ENCODE results near the gene REXO1. TPM values are rescaled to one million over a fixed set of nuclear protein-coding genes. Genes with fewer than 3 reads are reported as not detected.

REXO1 gene
- polyA plus RNA-seq, 2 of the 4 experiments (the other 2 are of a cell fraction): 5.6 to 13.8 TPM

GRCh38 chr19:1896508-1896907 is 48.2 kb upstream of the REXO1 start:
- FAIRE-seq (no peak), DNase-seq (ENCODE audit: low read depth in 1 of 2, low spot score in 1 of 2) (no peak), ATAC-seq (no peak)
- no peak overlapping the region for H3K4me2 ChIP-seq
- H3K4me1 ChIP-seq: 0 out of 3 replicates have a peak, but pooled peaks cover 7% of the 10 kb centered on the region
- H3K9me3 ChIP-seq: no peaks in the 10 kb centered on the region
- ChIA-PET POLR2A (no interaction called here), CTCF (interaction anchor here (0.6 kb wide), 2 partner anchors 85 to 130 kb away, joined by 3 to 6 read pairs; no protein-coding TSS in a partner anchor)
- WGBS (ENCODE audit: missing lambda C conversion rate): 84% methylated on average over 12 of the region's 13 CpGs
- H3K4me3 ChIP-seq: no peak overlapping the region
- no peak overlapping the region for H3K27ac ChIP-seq
- no peak for TF ChIP-seq RARB (CRISPR knock-in tag; IDR thresholded peaks at IDR 0.05)
- no peak for TF ChIP-seq ATOH8 (CRISPR knock-in tag; IDR thresholded peaks at IDR 0.05; ENCODE audit: low read depth)

GRCh38 chr19:1893791-1894190 is 45.5 kb upstream of the REXO1 start:
- no peak for ATAC-seq
- no peak for DNase-seq (ENCODE audit: low read depth in 1 of 2, low spot score in 1 of 2)
- 84% methylated on average over 17 of the region's 17 CpGs for WGBS (ENCODE audit: missing lambda C conversion rate)
- Histone ChIP-seq H3K9me3 (no peaks in the 10 kb centered on the region), H3K4me3 (no peak overlapping the region), H3K4me1 (0 out of 3 replicates have a peak, but pooled peaks cover 7% of the 10 kb centered on the region), H3K27ac (no peak overlapping the region), H3K4me2 (no peak overlapping the region)
- CTCF ChIA-PET: no interaction called here
- POLR2A ChIA-PET: no interaction called here
- TF ChIP-seq NPAS2 (CRISPR knock-in tag; IDR thresholded peaks at IDR 0.05; ENCODE audit: borderline replicate concordance): no peak
- TF ChIP-seq USF2 (IDR thresholded peaks at IDR 0.05): no peak
- no peak for TF ChIP-seq RARB (CRISPR knock-in tag; IDR thresholded peaks at IDR 0.05)
- no peak for TF ChIP-seq CBX8 (IDR thresholded peaks at IDR 0.05)
- no peak for TF ChIP-seq SREBF2 (IDR thresholded peaks at IDR 0.05)
- TF ChIP-seq ATOH8 (CRISPR knock-in tag; IDR thresholded peaks at IDR 0.05; ENCODE audit: low read depth): no peak
- TF ChIP-seq CHD2 (IDR thresholded peaks at IDR 0.05; ENCODE audit: low read length, partially characterized antibody): no peak
- TF ChIP-seq RFX5 (IDR thresholded peaks at IDR 0.05): no peak
- TF ChIP-seq RCOR1 (IDR thresholded peaks at IDR 0.05; ENCODE audit: low read depth, low read length): no peak
- no peak for TF ChIP-seq ELK1 (IDR thresholded peaks at IDR 0.05; ENCODE audit: low read depth, low read length)
- TF ChIP-seq CTCF (IDR thresholded peaks at IDR 0.05): no peak
- no peak for TF ChIP-seq GATA3 (IDR thresholded peaks at IDR 0.05; ENCODE audit: borderline replicate concordance)
- TF ChIP-seq HOXA7 (CRISPR knock-in tag; IDR thresholded peaks at IDR 0.05): no peak
- TF ChIP-seq ZFP36 (IDR thresholded peaks at IDR 0.05; ENCODE audit: borderline replicate concordance, partially characterized antibody): no peak
- TF ChIP-seq KDM5A (IDR thresholded peaks at IDR 0.05): no peak
- TF ChIP-seq HOXB13 (CRISPR knock-in tag; IDR thresholded peaks at IDR 0.05; ENCODE audit: low read depth): no peak
- FAIRE-seq: no peak

GRCh38 chr19:1889907-1890306 is 41.6 kb upstream of the REXO1 start:
- no peak for FAIRE-seq
- Histone ChIP-seq H3K9me3 (no peaks in the 10 kb centered on the region), H3K27ac (no peak overlapping the region), H3K4me3 (no peak overlapping the region), H3K4me1 (no peaks in the 10 kb centered on the region), H3K4me2 (no peak overlapping the region)
- no peak for ATAC-seq
- POLR2A ChIA-PET: no interaction called here
- DNase-seq (ENCODE audit: low read depth in 1 of 2, low spot score in 1 of 2): no peak
- CTCF ChIA-PET: interaction anchor here (1.0 kb wide), 1 partner anchor 26 kb away, joined by 3 read pairs; no protein-coding TSS in a partner anchor
- WGBS (ENCODE audit: missing lambda C conversion rate): 92% methylated on average over 1 of the region's 1 CpG
- no peak for TF ChIP-seq FOSL2 (IDR thresholded peaks at IDR 0.05)
- TF ChIP-seq FOSL2 (CRISPR knock-in tag; IDR thresholded peaks at IDR 0.05): no peak
- no peak for TF ChIP-seq MAZ (IDR thresholded peaks at IDR 0.05; ENCODE audit: borderline replicate concordance, low read depth, low read length)
- no peak for TF ChIP-seq ATOH8 (CRISPR knock-in tag; IDR thresholded peaks at IDR 0.05; ENCODE audit: low read depth)
- TF ChIP-seq MAX (IDR thresholded peaks at IDR 0.05): no peak
- TF ChIP-seq POLR2A (IDR thresholded peaks at IDR 0.05; ENCODE audit: low read length): no peak
- TF ChIP-seq JUN (IDR thresholded peaks at IDR 0.05): no peak
- no peak for TF ChIP-seq BCL3 (IDR thresholded peaks at IDR 0.05)
- TF ChIP-seq RAD21 (conservative IDR thresholded peaks at IDR 0.05 in 1 of 2, IDR thresholded peaks at IDR 0.05 in 1 of 2): no peak
- TF ChIP-seq CEBPB (IDR thresholded peaks at IDR 0.05): no peak
- no peak for TF ChIP-seq EP300 (IDR thresholded peaks at IDR 0.05)
- no peak for TF ChIP-seq ELK1 (IDR thresholded peaks at IDR 0.05; ENCODE audit: low read depth, low read length)

All from A549 (cell line).